Posterior vena cava (tissue), 2 donors: ENCODE data around the gene CKMT2. TPM values are rescaled to one million over a fixed set of nuclear protein-coding genes. Genes with fewer than 3 reads are reported as not detected.

Source experiments
- DNase-seq: peaks from one replicate; pipeline ENCODE4 v3.0.0-alpha.2; 2020; ENCODE audit warnings: low spot score
- intact Hi-C, 2 donors: fragments of 100-400 bp; cut with DNase I; formaldehyde crosslinking; loops; one replicate each; pipeline versions ENCODE4 v1.14.1 to v1.14.2; 2022 to 2023
- total RNA-seq, 2 donors: library from RNA; stranded (reverse); fragmentation: NEBNext Ultra II Directional; extraction: Animal tissue kit (Norgen Biotek cat#: 25700); gene quantifications; one replicate each; pipeline ENCODE4 v1.2.1, GENCODE V29; 2021
- donor health status: DM: yes; HTN: yes; CAD: no.
- donor health status: DM: yes; HTN: yes; CAD: no.

The CKMT2 gene
- total RNA-seq, 2 donors from 2014 or later: 18.6 to 26.3 TPM

DNA sequence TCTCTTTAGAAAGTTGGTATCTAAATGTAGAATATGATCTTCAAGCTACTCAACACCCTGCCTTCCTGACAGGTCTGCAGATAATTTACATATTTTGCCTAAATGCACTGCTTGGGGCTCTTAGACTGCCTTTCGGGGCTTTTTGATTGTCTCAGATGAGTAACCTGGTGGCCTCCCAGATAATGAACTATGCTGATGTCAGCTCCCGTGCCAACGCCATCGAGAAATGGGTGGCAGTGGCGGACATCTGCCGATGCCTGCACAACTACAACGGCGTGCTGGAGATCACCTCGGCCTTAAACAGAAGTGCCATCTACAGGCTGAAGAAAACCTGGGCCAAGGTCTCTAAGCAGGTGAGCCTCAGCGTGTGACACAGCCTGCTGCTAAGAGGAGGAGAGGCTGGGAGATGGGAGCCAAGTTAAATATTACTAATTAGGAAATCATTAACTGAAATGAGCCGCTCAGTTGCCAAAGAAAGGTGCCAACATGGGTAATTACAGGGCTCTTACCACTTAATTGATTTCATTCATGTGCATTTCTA is 20.8 kb upstream of the CKMT2 start:
- intact Hi-C loops: no loop called here
- DNase-seq: no peak

DNA sequence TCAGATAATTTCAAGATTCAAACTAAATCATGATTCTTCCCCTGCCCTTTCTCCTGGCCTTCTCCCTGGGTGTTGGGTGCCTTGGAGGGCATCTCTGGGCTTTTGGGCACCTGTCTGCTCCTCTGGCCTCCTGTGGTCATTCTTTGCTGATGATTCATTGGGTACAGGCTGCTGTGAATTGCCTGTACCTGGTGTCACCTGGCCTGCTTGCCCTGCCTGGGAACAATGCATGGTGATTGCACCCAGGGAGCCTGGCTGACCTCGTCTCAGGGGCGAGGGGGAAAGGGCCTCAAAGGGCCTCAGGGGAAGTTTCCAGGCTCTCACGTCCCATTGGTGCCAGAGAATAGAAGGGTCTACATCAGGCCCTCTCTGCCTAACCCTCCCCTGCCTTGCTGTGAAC is 20.1 kb upstream of the CKMT2 start:
- intact Hi-C loops: no loop called here
- no peak for DNase-seq

GRCh38 chr5:81214848-81215247 is 18.3 kb upstream of the CKMT2 start:
- DNase-seq: no peak
- intact Hi-C loops: no loop called here

GRCh38 chr5:81216152-81216551 is 17.0 kb upstream of the CKMT2 start:
- no peak for DNase-seq
- intact Hi-C loops: no loop called here

DNA sequence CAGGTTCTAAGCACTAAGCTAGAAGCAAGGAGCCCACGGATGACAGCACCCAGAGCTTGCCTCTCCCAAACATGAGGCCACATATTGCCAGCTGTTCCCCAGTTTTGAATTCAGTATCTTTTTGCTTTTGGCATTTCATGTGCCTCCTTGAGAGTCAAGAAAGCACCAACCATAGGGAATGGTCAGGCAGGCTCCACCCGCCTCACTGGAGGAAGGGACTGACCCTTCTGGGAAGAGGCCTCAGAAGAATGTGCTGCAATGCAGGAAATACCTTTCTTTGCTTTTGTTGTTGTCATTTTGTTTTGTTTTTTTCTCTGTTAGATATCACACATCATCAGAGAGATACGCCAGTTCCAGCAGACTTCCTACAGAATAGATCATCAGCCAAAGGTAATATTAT is 13.7 kb upstream of the CKMT2 start:
- intact Hi-C loops: no loop called here
- DNase-seq: no peak

DNA sequence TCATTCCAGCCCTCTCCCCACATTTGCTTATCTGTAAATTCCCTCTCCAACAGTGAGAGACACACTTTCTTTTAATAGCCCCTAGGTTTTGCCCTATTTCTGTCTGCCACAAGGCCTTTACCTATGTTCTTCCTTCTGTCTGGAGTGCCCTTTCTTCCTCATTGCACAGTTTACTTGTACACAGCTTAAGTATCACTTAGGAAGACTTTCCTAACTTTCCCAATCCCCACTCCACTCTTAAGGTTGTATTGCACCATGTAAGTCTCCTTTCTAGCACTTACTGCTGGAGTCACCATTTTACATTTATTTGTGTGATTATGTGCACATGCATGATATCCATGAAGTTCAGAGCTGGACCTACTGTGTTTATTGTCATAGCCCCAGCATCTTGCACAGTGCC is 10.8 kb upstream of the CKMT2 start:
- DNase-seq: no peak
- intact Hi-C loops: no loop called here

GRCh38 chr5:81225463-81225862 is 7.7 kb upstream of the CKMT2 start:
- DNase-seq: no peak
- intact Hi-C loops: no loop called here

DNA sequence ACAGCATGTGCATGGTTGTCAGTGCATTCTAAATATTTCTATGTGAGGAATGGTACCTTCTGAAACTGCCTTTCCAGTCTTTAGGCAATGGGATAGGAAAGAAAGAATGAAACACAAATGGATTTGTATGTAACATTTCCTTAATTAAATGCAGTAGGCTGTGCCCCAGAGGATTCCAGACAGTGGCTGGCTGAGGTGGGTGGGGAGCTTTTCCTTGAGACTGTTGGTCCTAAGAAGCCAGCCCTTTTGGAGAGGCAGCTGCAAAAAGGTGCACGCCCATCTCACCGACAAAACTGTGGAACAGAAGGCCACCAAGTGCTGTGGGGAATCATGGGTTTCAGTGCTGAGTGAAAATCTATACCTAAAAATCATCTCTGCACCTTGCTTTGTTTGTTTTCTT is 6.8 kb upstream of the CKMT2 start:
- intact Hi-C loops: no loop called here
- no peak for DNase-seq

DNA sequence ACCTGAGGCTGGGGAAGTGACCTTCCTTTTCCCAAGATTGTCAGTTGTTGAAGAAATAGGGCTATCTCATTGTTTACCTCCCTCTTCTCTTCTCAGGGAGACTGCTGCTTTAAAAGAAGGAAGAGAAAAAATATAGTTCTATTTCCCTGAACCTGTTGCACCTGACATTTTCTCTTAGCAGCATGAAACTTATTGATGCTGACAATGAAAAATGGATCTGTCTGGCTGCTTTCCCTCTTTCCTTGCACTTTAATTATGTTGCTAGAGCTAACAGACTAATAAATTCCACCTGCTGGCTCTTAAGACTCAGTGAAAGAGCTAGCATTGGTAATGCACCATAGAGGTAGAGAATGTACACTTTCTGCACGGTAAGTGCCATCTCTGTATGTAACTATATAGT is 6.2 kb upstream of the CKMT2 start:
- intact Hi-C loops: no loop called here

GRCh38 chr5:81228084-81228483 is 5.0 kb upstream of the CKMT2 start:
- no peak for DNase-seq
- intact Hi-C loops: no loop called here

More for the DNA sequence above, 6.2 kb upstream of the CKMT2 start:
- no peak for DNase-seq

GRCh38 chr5:81230416-81230815 is 2.7 kb upstream of the CKMT2 start:
- intact Hi-C loops: loop anchor here in 1 of 2 donors (10.0 kb wide), 1 partner anchor 64 kb away; no protein-coding TSS in a partner anchor

GRCh38 chr5:81232464-81233079 is 550 bp upstream of the CKMT2 start:
- DNase-seq: peak; percentile 93
- intact Hi-C loops: loop anchor here in 1 of 2 donors (10.0 kb wide), 1 partner anchor 62 kb away; no protein-coding TSS in a partner anchor

More at GRCh38 chr5:81230416-81230815, 2.7 kb upstream of the CKMT2 start:
- DNase-seq: no peak

- intact Hi-C loops: loop anchor here in 1 of 2 donors (10.0 kb wide), 1 partner anchor 61 kb away; no protein-coding TSS in a partner anchor
- DNase-seq: no peak
These were observed 1.2 kb downstream of the CKMT2 start for GRCh38 chr5:81234299-81234698.

DNA sequence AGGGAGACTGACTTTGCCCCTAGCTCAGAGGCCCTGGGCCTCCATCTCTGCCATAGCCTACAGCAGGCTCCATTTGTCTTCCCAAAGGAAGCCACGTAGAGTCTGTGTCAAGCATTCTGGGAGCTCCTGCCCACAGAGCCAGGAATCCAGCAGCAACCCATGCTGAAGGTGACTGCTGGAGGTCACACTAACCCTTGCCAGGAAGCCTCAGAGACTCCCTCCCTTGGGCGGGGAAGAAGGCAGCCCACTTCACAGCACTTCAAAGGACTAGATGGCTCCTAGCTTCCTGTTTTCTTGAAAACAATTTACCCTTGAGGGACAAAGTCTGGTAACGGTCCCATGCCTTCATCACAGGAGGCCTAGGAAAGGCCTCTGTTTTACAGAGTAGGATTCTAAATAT is 1.7 kb downstream of the CKMT2 start:
- no peak for DNase-seq
- intact Hi-C loops: loop anchor here in 1 of 2 donors (10.0 kb wide), 1 partner anchor 60 kb away; no protein-coding TSS in a partner anchor

GRCh38 chr5:81235287-81236072 is 2.4 kb downstream of the CKMT2 start:
- intact Hi-C loops: loop anchor here in 1 of 2 donors (10.0 kb wide), 1 partner anchor 59 kb away; no protein-coding TSS in a partner anchor
- no peak for DNase-seq

DNA sequence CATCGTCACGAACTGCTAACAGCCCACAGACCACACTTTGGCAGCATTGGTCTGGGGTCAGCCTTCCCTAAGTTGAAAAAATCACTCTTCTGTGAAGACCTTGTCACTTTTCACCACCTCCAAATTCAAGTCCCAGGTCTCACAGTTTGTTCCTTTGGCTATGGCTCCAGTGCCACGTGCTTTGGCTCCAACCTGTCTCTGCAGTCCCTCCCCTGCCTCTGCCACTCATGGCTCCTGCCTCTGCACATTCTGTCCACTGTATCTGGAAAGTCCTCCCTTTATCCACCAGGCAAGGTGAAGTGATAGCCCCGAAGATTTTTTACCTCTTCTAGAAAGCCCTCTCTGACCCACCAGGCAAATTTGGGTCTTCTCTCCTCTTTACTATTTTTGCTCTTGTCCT is 5.3 kb downstream of the CKMT2 start:
- intact Hi-C loops: loop anchor here in 1 of 2 donors (10.0 kb wide), 1 partner anchor 56 kb away; no protein-coding TSS in a partner anchor
- no peak for DNase-seq

DNA sequence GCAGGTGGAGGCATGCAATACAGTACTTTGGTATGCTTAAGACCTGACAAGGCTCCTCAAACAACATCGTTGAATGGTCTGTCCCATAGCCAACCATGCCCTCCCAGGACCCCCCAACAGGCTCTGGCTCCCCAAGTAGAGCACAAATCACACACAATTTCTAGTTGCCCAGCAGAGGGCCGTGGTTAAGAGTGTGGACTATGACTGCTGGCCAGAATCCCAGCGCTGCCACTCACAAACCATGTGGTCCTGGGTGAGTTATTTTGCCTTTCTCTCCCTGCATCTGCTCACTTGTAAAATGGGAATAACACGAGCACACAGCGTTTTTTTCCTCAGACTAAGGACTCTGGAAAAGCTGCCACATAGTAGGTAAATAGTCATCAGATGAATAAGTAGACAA is 6.5 kb downstream of the CKMT2 start:
- intact Hi-C loops: loop anchor here in 1 of 2 donors (10.0 kb wide), 1 partner anchor 55 kb away; no protein-coding TSS in a partner anchor
- no peak for DNase-seq

DNA sequence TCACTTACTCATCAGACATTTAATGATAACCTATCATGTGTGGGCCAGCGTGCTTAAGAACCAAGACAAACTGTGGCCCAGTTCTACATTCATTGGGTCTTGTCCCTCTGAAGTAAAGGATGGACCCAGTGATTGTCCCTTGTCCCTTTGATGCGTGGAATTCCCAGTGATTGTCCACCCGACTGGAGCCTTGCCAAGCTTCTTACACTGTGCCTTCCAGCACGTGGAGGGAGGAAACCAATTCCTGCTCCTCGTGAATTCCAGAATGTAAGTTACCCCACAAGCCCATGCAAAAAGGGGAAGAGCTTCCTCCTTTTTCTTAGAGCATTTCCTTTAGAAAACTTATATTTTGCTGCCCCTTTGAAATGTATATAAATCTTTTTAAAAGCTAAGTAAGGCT is 7.9 kb downstream of the CKMT2 start:
- no peak for DNase-seq
- intact Hi-C loops: no loop called here

GRCh38 chr5:81241961-81242648 is 9.0 kb downstream of the CKMT2 start:
- intact Hi-C loops: no loop called here
- no peak for DNase-seq
